T follicular helper cell (primary cell): ENCODE results near the gene SGIP1.
"Not testable (repeated sequence)": the region's sequence is repeated elsewhere in the genome, so short reads cannot be mapped to it uniquely, and the experiment has no call there.

ENCODE experiments used
- DNase-seq: peaks from one replicate; pipeline ENCODE4 v3.0.0-alpha.2; 2020; ENCODE audit warnings: low read depth

Gene SGIP1

DNA sequence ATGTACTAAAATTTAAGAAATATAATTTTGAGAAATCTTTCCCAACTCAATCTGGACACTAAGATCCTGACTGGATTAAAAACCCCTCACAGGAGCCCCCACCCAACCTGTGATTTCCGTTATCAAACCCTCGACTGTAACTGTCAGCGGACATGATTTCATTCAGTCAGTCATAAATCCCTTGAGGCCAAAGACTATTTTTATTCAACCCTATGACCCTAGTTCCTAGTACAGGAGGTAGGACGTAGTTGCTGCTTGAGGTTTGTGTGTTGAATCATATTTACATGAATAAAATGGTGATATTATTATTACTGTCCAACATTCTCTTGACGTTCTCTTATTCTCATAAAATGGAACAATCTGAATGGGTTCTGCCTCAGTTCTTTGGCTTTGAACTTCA, 145.2 kb downstream of the SGIP1 start:
- DNase-seq = no peak

DNA sequence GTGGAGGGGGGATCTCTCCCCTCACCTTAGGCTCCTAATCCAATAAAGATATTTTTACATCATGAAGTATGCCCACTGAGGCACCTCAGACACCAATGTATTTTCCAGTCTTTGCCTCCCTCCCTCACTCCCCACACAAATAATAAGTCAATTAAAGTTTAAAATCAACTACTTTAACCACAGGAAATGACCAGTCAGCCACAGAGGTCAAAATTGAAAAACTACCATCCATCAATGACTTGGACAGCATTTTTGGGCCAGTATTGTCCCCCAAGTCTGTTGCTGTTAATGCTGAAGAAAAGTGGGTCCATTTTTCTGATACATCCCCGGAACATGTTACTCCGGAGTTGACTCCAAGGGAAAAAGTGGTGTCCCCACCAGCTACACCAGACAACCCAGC, 147.7 kb downstream of the SGIP1 start:
- DNase-seq = no peak

GRCh38 chr1:66682106-66682505, 148.2 kb downstream of the SGIP1 start:
- no peak for DNase-seq

- no peak for DNase-seq
Measured at GRCh38 chr1:66684353-66684752, 150.4 kb downstream of the SGIP1 start.

DNA sequence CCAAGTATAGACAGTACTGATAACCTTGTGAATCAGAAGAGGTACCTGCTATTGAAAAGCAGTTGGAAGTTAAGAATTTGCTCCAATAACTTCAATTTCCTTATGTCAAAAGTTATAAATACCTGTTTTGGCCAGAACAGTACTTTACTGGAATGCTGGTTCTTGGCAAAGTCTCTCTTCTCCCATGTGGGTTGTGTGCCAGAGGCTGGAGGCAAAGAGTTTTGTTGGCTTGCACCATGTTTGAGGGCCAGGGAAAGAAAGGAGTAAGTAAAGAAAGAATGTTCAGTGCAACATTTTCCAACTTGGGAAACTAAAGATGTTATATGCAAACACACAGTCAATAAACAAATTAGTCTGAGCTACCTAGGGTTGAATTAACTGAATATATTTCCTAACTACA, 151.3 kb downstream of the SGIP1 start:
- DNase-seq = no peak

DNA sequence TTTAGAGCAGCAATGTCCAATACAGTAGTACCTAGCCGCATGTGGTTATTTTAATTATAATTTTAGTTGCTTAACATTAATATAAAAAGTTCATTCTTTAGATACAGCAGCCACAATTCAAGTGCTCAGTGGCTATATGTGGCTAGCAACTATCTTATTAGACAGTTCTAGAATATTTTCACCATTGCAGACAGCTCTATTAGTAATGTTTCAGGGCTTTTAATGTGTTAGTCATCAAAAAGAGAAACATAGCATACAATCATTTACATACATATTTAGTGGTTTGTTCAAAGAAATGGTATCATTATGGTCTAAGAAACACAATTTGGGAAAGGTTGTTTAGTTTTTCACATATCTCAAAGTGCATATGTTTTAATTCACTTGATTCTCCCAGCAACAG, 151.7 kb downstream of the SGIP1 start:
- DNase-seq = no peak

- no peak for DNase-seq
Measured at GRCh38 chr1:66686406-66686805, 152.5 kb downstream of the SGIP1 start.

GRCh38 chr1:66687358-66687757, 153.4 kb downstream of the SGIP1 start:
- DNase-seq = no peak

- no peak for DNase-seq
Measured at GRCh38 chr1:66690666-66691381, 156.9 kb downstream of the SGIP1 start.

DNA sequence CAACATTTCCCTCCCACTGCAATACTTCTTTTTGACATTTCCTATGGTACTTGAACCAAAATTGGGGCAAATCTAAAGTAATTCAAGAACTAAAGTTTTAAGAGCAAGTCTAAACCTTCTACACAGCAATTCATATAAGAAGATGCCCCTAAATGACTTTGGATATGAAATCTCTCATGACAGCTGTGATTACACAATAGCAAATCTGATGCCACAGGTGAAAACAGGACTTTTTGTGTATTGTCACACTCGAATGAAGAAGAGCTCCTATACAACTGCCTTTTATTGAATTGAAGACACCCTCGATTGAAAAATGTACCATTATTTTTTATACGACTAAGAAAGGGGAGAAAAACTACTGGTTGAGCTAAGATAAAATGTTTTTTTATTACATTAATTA, 158.7 kb downstream of the SGIP1 start:
- no peak for DNase-seq

GRCh38 chr1:66693856-66694255, 159.9 kb downstream of the SGIP1 start:
- DNase-seq = no peak

DNA sequence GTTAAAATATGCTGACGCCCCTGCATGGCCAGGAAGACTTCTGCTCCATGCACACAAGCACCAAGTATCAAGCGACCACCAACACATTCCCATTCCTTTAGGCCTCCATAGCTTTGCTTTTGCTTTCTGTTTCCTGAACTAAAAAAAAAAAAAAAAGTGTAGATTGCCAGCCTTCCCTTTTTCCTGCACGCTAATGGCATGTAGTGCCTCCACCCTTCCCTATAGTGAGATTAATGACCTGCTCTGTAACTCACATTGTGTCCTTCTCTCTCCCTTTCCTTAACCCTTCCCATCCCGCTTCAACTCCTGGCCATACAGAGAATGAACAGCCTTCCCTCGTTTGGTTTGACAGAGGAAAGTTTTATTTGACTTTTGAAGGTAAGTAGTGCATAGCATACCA, 161.2 kb downstream of the SGIP1 start:
- DNase-seq = no peak

- no peak for DNase-seq
Measured at GRCh38 chr1:66696771-66697170, 162.8 kb downstream of the SGIP1 start.

GRCh38 chr1:66699213-66699612, 165.3 kb downstream of the SGIP1 start:
- DNase-seq = no peak

GRCh38 chr1:66704177-66704875, 170.4 kb downstream of the SGIP1 start:
- no peak for DNase-seq

- no peak for DNase-seq
Measured at GRCh38 chr1:66705110-66705509, 171.2 kb downstream of the SGIP1 start.

GRCh38 chr1:66711420-66711819, 177.5 kb downstream of the SGIP1 start:
- DNase-seq = no peak

DNA sequence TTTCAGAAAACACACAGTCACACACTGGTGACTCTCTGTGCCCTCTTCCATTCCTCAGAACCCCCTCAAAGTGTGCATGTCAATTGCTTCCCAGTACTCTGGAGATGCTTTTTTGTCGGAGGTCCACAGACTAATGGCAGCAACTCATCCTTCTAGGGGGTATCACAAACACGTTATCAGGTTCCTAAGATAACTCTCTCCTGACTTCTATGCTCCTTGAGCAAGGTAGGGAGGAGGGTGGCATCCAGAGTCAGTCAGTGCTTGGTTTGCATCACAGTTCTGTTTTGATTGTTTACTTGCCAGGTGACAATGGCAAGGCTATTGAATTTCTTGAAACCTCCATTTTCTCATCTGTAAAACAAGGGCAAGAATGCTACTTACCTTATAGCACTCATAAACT, 178.9 kb downstream of the SGIP1 start:
- no peak for DNase-seq

DNA sequence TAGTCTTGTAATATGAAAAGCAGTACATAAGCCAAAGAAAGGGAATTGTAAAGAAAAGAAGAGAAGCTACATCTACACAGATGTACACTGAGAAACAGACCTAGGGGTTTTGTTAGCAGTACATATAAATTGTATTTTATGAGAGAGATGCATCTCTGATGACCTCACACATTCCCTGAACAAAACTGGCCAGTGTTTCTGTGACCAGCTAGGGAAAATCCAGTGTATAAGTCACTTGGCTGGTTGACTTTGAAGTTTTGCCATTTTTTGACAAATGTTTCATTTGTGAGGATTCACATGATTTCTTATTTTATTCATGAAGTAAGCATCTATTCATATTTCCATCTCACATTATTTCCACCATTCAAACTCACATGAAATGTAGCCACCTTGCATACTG, 190.0 kb downstream of the SGIP1 start:
- no peak for DNase-seq

- DNase-seq = peak; percentile 3
Measured at GRCh38 chr1:66725885-66726665, 192.1 kb downstream of the SGIP1 start.

GRCh38 chr1:66728021-66728420, 194.1 kb downstream of the SGIP1 start:
- DNase-seq = no peak

DNA sequence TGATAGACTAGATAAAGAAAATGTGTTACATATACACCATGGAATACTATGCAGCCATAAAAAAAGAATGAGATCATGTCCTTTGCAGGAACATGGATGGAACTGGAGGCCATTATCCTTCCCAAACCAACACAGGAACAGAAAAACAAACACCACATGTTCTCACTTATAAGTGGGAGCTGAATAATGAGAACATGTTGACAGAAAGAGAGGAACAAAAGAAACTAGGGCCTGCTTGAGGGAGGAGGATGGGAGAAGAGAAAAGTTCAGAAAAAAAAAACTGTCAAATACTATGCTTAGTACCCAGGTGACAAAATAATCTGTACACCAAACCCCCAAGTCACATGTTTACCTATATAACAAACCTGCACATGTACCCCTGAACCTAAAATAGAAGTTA, 194.8 kb downstream of the SGIP1 start:
- DNase-seq = not testable (repeated sequence)

DNA sequence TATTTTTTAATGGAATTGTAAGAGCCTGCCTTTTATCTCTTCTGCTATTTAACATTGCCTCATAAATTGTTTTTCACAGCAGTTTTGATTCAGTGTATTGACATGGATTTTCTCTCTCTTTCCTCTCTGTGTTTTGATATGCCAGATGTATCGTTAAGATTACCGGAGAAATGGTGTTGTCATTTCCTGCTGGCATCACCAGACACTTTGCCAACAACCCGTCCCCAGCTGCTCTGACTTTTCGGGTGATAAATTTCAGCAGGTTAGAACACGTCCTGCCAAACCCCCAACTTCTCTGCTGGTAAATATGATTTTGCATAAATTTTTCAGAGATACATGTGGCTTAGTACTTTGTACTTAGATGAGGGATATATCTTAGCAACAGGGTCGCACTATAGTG, 195.2 kb downstream of the SGIP1 start:
- DNase-seq = peak; percentile 3
